Fibroblast of skin of right biceps (primary cell): ENCODE measurements around the gene MYBPC3.
A peak's percentile ranks its signal among the peaks of the same experiment; 100 is the strongest.

ENCODE experiments used
- DNase-seq: peaks from one replicate; pipeline ENCODE4 v3.0.0-alpha.2; 2013

Gene MYBPC3

DNA sequence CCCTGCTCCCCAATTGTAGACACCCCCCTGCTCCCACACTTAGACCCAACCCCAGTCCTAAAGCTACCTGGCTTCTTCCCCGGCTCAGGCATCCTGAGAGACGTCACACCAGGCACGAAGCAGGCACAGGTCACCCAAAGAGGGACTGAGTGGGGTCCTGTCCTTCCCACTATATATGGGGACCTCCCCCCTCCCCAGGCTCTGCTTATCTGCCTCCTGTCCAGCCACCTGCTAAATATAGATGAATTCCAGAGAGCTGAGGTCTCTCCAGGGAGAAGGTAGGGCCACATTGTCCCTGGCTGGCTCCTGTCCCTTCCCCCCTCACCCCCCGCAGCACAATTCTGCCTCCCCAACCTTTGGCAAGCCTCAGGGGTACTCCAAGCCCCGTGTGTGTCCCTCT, at the start of gene MYBPC3:
Gene MYBPC3 (minus strand): TSS at position 147 of the 400 bp plus-strand sequence. CDS start 55 bp downstream, at position 92.
- DNase-seq, result no peak

DNA sequence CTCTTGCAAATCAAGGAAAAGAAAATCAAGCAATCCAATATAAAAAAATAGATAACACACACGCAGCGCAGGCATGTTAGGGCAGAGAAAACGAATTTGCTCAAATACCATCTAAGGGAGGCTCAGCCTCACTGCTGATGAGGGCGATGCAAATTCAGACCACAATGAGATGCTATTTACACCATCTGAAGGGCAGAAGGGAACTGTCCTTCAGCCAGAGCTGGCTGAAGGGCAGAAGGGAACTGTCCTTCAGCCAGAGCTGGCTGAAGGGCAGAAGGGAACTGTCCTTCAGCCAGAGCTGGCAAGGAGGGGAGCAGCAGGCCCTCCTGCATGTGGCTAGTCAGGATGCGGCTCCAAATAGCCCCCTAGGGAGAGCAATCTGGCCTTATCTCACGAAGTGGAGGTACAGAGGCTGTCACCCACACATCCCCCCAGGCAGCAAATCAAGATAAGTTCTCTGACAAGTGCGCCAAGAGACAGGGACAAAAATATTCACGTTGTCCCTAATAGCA, 48.3 kb upstream of the MYBPC3 start:
- DNase-seq, result no peak

DNA sequence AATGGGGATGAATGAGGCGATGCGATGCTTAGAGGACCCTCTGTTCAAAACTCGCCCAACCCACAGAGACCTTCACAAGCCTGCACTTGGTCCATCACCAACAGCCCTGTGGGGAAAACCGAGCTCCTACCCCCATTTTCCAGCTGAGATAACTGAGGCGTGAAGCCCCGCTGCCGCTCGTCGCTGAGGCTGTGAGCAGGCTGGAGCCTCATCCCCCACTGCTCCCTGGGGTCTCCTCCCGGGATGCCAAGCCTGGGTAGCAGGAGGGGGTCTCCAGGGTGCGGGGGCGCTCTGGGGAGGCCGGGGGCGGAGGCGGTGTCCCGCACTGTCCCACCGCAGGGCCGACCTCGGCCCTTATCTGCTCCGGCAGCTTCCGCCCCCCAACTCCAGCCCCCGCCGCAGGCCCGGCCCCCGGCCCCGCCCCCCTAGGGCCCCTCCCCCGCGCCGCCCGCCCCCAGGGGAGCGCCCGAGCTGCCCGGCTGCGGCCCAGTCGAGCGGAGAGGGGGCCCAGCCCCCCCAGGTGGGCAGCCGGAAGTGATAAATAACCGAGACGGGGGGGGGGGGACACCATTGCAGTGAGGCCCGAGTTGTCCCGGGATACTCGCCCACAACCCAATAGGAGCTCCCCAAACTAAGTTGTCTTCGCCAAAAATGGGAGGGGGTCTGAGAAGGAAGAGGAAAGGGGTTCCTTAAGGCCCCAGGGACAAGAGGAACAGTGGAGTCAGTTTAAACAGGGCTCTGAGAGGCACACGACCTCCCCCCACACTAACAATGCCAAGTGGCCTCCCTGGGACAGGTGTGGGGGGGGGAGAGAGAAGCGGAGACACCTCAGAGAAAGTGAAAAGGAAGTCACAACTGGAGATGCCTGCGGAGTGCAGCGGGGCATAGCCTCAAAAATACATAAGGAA, 47.6 kb upstream of the MYBPC3 start:
- no peak for DNase-seq

DNA sequence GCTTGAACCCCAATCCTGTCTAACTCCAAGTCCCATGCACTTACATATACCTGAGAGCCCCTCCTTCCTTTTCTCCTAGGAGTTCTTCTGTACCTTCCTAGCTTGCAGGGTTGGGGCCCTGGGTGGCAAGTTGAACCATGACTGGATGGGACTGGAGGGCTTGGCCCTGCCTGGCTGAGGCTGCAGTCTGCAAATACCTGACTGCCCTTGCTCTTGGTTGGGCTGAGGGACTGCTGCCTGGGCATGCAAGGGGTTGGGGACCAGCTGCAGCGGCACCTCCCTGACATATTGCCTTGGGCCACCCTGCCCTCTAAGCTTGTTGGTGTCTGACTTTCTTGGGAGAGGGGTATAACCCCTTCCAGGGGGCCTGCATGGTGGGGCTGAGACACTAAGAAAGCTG, 46.0 kb upstream of the MYBPC3 start:
- DNase-seq, result no peak

DNA sequence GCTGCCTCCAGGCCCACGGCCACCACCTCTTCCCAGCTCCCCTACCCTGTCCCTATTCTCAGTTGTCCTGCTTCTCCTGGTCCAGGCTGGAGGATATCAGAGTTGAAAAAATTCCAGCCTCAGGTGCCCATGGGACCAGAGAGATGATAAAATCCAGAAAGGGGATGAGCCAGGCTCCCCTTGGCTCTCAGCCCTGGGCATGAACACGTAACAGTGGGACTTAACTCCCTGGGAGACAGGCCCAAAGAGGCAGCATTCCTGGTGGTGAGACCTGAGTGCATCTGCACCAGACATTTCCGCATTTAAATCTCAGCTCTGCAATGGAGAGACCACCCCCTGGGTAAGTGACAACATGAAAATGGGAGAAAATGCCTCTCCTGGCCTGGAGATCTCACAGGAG, 45.5 kb upstream of the MYBPC3 start:
- DNase-seq, result no peak

DNA sequence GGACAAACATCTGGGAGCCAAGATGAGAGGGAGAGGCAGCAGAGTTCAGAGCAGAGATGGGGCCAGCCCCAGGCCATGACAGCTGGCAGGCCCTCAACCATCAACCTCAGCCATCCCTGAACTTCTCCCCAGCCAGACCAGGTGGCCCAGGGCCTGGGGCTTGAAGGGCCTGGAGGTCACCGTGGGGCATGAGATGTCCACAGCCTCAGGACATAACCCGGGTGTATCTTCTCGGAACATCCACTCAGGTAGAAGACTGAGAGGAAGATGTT, 43.5 kb upstream of the MYBPC3 start:
- no peak for DNase-seq

DNA sequence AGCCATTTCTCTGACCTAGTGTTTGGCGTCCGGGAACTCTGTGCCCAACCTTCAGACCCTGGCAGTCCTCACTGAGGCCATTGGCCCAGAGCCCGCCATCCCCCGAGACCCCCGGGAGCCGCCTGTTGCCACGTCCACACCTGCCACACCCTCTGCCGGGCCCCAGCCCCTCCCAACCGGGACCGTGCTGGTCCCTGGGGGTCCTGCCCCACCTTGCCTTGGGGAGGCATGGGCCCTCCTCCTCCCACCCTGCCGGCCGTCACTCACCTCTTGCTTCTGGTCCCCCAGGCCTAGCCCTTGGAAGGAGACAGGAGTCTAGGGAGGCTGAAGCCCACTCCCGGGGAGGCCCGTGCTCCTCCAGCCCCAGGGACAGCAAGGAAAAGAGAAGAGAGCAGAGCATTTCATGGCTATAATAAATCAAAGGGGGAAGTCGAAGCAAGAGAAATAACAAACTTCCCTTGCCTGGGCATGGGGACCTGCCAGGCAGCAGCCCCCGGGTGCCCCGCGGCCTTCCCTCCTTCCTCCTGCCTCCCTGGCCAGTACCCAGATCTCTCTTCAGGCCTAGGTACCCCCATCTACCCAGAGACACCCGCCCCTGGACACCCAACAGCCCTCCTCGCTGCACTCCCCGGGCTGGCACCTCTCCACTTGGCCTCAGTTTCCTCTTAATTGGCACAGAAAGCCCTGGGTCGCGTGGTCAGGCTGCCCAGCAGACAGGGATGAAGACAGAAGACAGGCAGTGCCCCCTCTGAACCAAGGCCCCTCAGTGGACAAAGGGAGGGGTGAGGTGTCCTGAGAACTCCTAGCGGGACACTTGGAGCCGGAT, 42.9 kb upstream of the MYBPC3 start:
- DNase-seq, result no peak

DNA sequence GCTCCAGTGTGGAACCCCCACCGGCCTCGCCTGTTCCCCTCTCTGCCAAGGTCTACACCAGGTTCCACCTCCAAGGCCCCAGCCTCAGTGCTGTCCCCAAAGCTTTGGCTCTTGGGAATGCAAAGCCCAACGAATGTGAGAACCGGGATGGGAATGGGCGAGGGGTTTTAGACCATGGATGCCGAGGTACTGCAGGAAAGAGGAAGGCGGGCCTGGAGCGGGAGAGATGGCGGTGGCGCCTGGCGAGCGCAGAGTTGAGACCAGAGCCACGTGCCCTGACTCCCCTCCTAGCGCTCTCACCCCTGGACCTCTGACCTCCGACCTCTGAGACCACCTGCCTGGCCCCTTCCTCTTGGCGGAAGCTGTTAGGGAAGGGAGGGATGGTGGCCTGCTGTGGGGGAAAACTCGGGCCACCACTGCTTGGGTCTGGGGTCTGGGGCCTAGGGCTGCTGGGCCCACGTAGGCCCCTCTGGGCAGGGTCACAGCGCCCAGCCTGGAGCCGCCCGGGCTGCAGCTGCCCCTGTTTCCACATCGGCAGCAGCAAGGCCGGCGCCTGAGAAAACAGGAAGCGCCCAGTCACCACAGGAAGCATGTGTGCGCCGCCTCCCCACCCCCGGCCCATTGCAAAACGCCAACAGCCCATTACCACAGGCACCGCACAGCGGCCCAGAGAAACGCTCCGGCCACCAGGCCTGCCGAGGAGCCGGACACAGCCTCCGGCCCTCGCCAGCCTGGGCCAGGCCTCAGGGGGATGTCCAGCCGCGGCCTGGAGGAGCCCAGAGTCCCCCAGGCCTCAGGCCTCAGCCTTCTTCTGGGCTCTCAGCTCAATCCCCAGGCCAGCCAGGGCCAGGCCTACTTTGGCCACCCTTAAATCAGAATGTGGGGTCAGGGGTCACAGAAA, 42.1 kb upstream of the MYBPC3 start:
- DNase-seq, result peak; percentile 41

DNA sequence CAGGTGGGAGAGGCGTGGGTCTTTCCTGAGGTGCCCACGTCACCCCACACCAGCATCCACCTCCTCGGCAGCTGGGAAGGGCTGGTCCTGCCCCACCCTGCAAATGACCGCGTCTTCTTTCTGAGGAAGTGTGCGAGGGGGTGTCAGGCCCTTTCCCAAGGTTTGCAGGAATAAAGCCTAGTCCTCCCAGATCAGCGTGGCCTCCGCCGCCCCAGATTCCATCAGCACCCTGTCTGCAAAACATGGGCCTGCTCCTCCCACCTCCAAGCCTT, 41.5 kb upstream of the MYBPC3 start:
- DNase-seq, result no peak

DNA sequence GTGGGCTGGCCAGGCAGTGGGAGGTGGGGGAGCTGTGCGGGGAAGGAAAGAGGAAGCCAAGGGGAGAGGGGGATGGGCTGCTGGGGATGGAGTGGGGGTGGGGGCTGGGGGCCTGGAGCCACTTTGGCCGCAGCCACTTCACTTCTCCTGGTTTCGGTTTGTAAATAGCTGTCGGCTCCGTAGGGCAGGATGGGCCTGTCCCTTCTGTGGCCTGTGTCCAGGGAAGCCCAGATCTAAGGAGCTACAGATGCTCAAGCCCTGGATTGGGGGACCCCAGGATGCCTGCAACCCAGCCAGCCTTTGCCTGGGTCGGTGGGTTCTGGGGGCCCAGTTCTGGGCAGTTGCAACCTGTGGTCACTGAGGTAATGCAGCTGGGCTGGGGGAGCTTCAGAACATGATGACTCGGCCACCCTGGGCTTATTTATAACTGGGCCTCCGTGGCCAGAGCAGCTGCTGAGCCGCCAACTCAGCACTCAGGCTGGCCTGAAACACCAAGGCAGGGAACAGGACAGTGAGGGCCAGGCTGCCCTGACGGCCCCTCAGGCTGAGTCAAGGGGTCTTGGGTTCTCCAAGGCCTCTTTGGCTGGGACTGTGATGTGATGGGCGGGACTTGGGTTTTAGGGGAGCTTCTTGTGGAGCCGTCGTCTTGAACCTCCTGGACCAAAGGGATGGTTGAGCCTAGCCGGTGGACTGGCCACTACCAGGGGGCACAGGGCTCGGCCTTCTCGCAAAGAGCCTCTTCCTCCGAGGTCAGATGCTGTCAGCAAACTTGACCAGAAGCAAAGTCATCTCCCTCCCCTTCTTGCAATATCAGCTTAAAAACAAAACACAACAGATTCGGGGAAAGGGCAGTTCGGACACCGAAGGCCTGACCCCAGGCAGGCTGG, 40.9 kb upstream of the MYBPC3 start:
- DNase-seq, result peak; percentile 51

DNA sequence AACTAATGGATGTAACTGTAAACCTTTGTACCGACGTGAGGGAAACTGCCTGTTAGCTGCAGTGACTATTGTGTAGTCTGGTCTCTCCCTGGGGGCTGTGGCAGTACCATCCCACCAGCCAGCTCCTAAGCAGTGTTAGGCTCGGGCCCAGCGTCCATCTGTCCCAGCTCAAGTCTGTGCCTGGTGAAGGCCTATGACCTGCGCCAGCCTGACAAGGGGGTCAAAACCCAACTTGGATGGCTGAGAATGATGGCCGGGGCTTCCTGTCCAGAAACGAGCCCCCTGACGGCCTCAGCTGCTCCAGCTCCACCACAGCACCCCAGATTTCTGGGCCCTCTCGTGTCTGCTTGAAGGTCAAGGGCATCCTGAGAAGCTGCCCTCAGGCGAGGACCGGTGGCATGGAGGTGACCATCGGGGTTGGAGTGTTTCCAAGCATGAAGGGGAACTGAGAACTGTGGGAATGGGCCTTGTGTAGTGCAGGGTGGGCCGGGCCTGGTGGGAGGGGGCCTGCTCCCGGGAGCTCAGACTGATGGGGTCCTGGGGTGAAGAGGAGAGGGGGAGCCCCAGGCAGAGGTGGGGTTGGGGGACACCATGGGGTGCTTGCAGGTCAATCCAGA, 40.2 kb upstream of the MYBPC3 start:
- no peak for DNase-seq

DNA sequence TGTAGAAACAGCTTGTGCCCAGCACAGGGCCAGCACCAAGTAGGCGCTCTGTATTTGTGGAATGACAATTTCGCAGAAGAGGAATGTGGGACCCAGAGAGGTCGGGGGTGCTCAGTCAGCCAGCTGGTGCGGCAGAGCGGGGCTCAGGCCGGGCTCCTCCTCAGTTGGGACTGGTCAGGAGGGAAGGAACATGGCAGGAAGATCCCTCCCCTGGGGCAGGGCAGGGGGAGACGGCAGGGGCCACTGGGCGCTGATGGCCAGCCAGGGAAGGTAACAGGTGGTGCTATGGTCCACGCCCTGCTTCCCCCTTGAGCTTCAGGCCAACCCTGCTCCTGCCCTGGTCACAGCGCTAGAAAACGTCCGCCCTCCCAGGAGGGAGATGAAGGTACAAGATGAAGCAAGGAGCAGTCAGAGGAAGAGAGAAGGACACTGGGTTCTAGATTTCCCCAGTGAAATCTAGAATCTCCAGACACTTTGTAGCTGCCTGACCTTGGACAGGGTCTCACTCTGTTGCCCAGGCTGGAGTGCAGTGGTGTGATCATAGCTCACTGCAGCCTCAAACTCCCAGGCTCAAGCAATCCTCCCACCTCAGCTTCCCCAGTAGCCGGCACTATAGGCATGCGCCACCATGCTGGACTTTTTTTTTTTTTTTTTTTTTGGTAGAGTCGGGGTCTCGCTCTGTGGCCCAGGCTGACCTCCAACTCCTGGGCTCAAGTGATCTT, 39.4 kb upstream of the MYBPC3 start:
- no peak for DNase-seq

DNA sequence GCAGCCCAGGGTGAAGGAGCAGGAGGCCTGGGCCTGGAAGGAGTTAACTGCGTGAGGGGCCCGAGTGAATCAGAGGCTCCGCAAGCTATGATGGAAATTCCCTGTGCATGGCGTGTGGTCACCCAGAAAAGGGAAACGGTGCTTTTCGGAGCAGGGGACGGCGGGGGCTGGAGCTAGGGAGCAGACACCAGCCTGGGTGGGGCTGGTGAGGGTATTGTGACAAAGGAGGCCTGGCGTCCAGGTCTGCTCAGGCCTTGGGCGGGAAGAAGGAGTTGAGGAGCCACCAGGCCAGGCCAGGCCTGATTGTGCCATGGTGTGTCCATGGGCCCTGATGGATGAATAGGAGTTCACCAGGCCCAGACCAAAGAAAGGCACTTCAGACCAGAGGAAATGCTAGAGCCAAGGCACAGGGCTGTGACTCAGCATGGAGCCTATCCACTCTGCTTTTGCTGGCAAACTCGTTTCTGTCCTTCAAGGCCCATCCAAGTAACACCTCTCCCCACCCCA, 38.6 kb upstream of the MYBPC3 start:
- DNase-seq, result no peak

DNA sequence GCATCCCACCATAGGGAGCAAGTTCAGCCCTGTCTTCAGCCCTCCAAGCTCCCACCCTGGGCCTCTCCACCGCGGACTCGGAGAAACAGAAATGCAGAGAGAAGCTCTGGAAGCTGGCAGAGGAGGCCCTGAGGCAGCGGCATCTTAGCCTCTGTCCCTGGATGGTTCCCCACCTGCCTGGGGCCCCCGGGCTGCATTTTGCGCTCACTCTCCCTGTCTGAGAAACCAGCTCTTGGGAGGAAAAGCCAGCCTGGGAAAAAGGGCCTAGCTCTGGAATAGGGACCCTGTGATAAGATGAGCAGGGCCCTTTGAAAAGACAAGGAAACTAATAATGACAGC, 37.9 kb upstream of the MYBPC3 start:
- DNase-seq, result no peak

DNA sequence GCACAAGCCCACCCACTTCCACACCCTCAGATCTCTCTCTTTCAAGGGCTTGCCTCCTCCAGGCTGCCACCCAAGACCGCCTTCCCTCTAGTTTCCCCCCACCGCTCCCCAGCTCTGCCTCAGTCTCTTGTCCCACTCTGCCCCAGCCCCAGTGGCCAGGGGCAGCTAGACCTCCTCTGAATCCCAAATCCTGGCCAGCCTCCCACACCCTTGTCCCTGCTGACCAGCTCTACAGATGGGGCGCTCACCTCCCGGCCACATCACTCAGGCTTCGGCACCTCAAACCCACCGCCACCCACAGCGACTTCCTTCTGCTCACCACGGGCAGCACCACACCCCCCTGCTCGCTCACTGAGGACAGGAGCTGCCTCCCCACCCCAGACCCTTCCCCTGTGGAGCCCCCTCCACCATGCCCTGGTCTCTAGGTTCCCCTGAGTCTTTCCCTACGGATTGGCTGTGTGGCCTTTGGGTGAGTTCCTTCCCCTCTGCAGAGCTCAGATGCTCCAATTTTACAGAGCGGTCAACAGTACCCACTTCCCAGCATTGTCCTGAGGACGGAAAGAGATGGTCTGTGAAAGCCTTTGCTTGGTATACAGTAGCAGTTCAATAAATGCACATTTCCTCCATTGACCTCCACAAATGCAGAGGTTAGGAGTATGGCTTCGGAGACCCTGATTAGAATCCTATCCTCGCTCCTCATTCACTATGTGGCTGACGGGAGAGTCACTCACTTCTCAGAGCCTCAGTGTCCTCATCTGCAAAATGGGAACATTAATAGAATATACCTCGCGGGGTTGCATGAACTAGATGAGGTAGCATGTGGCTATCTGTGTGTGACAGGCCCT, 37.3 kb upstream of the MYBPC3 start:
- DNase-seq, result no peak

DNA sequence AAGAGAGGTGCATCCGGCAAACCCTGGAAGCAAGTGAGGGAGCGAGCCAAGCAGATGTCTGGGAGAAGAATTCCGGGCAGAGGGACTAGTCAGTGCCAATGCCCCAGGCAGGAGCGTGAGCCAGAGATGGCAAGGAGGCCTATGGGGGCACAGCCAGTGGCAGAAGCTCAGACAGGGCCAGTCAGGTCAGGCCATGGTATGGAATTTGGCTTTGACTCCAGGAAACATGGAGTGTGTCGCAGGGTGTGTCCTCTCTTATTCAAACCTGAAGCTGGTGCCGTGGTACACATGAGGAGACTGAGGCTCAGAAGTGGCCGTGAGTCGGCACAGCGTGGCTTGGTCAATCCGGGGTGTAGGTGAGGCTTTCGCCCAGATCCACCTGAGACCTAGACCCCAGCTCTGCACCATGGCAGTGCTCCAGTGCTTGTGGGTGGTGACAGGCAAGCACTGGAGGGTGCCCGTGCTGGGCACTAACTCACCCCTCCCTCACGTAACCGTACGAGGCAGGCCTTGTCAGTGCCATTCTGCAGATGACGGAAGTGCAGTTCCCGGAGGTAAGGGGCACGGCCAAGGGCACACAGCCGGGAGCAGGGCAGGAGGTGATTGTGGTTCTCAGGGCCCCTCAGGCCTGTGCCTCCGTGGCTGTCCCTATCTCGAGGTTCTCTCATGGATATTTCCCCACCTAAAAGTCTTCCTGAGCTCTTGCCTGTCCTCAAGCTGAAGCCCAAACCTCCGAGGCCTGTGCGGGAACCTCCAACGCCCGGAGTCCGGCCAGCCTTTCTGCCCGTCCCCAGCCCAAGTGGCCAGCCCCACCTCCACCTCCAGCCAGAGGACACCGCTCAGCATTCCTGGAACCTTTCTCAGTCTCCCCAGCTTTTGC, 36.4 kb upstream of the MYBPC3 start:
- DNase-seq, result no peak

DNA sequence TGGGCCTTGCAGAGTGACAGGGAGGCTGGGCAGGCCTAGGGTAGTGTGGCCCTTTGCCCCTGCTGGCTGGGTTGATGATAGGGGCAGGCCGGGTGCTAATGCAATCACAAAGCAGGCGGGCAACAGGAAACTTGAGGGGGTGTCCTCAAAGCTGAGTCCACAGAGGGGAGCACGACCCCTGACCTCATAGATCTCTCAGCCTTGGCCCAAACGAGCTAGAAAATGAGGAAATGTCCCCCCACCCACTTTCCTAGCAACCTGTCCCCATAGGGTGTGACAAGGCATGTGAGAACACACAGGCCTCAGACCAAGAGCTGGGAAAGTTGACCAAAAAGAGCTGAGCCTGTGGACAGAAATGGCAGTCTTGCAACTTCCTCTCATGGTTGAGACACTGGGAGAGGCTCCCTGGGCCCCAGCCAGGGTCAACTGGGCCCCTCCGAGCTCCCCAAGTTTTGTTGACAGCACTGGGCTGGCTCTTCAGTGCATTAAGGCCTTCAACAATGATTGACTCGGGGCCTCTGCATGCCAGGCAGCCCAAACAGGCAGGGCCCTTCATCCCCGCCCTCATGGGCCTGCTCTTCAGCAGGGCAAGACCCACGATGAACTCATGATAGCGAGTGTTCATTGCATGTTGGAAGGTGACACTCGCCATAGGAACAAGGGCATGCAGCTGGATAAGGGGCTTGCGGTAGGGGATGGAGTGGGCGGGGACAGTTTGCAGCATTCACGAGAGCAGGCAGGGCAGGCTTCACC, 35.6 kb upstream of the MYBPC3 start:
- DNase-seq, result no peak

DNA sequence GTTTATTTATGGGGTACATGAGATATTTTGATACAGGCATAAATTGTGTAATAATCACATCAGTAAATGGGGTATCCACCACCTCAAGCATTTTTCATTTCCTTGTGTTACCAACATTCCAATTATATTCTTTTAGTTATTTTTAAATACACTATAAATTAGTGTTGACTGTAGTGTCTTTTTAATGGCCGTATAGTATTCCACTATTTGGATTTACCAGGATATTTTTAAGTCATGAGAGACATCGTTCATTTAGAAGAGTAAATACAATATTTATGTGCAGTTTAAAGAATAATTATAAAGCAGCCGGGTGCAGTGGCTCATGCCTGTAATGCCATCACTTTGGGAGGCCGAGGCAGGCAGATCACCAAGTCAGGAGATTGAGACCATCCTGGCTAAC, 32.0 kb upstream of the MYBPC3 start:
- DNase-seq, result no peak
